Tibial nerve (tissue), 4 donors: ENCODE results near the gene PTPN14.

ENCODE experiments used
- EP300 ChIP-seq, 2 donors: sonication (generic); formaldehyde crosslinking; IDR thresholded peaks; one replicate each; pipeline ENCODE4 v1.6.1; 2017; ENCODE audit warnings: antibody characterized with exemption in 2 of 2, mild to moderate bottlenecking in 1 of 2
- POLR2A ChIP-seq, 2 donors: fragments of 450-650 bp; IDR thresholded peaks; one replicate each; pipeline ENCODE4 v1.6.1; 2017; ENCODE audit warnings: antibody characterized with exemption in 2 of 2, mild to moderate bottlenecking in 2 of 2, moderate library complexity in 2 of 2
- TF ChIP-seq, protein P1 (sequence below), 5 experiments: fragments of 200-600 bp in 3 of 5; fragments of 450-650 bp in 2 of 5; sonication (generic) in 3 of 5; IDR thresholded peaks; one replicate each; pipeline ENCODE4 v1.5.1; 2016 to 2019; ENCODE audit warnings: antibody characterized with exemption in 5 of 5, mild to moderate bottlenecking in 3 of 5, moderate library complexity in 2 of 5

DNA sequence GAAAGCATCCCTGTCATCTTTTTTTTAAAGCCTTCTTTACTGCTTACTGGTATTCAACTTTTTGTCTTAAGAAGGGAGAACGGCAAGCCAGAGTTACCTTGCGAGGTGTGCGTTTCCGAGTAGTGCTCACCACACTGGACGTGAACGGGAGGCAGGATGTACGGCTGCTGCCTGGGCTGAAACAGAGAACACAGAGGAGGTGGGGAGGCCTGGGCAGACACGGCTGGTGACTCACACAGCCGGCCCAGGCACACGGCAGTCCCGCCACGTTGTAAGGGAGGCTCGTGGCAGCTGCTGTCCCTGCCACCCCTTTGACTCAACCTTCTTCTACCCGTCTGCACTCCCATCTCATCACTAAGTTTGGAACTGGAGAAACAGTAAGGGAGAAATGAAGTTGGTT lies 164.7 kb downstream of the PTPN14 start:
- TF ChIP-seq, protein P1, sequence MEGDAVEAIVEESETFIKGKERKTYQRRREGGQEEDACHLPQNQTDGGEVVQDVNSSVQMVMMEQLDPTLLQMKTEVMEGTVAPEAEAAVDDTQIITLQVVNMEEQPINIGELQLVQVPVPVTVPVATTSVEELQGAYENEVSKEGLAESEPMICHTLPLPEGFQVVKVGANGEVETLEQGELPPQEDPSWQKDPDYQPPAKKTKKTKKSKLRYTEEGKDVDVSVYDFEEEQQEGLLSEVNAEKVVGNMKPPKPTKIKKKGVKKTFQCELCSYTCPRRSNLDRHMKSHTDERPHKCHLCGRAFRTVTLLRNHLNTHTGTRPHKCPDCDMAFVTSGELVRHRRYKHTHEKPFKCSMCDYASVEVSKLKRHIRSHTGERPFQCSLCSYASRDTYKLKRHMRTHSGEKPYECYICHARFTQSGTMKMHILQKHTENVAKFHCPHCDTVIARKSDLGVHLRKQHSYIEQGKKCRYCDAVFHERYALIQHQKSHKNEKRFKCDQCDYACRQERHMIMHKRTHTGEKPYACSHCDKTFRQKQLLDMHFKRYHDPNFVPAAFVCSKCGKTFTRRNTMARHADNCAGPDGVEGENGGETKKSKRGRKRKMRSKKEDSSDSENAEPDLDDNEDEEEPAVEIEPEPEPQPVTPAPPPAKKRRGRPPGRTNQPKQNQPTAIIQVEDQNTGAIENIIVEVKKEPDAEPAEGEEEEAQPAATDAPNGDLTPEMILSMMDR (IDR thresholded peaks at IDR 0.05), result no peak
- TF ChIP-seq POLR2A (IDR thresholded peaks at IDR 0.05), result no peak
- TF ChIP-seq EP300 (IDR thresholded peaks at IDR 0.05), result no peak
